A673 (cell line): ENCODE data around the gene INHBC.

ENCODE experiments used
- CTCF ChIP-seq: fragments of 300-800, 200-600 bp; sonication (generic); conservative IDR thresholded peaks from 2 replicates; pipeline ENCODE4 v1.5.1; 2017; ENCODE audit warnings: low read depth, mild to moderate bottlenecking, antibody characterized with exemption, low read length, moderate library complexity, mixed read lengths
- EZH2 ChIP-seq: fragments of 200-600 bp; sonication (generic); IDR thresholded peaks from 2 replicates; pipeline ENCODE4 v1.6.1; 2017; ENCODE audit warnings: borderline replicate concordance, low read depth, mild to moderate bottlenecking, mixed read lengths, antibody characterized with exemption, low read length; ENCODE audit not compliant: poor library complexity, severe bottlenecking

GRCh38 chr12:57476162-57476992 is 41.8 kb downstream of the INHBC start:
- TF ChIP-seq CTCF (peak; percentile 47), EZH2 (no peak)
